GM19099 (cell line): Measurements from ENCODE around the gene TLCD5.
A peak's percentile ranks its signal among the peaks of the same experiment; 100 is the strongest.

Experiments
- POLR2A ChIP-seq: IDR thresholded peaks from 3 replicates; pipeline ENCODE4 v1.6.1; 2011; ENCODE audit warnings: low read depth; ENCODE audit not compliant: insufficient read length; ENCODE audit errors: extremely low read depth

The TLCD5 gene

GRCh38 chr11:120330045-120330444 is 4.9 kb downstream of the TLCD5 start:
- TF ChIP-seq POLR2A, result no peak

- no peak for TF ChIP-seq POLR2A
Observed at GRCh38 chr11:120331301-120331996, 6.3 kb downstream of the TLCD5 start.

- TF ChIP-seq POLR2A, result no peak
Observed at GRCh38 chr11:120332822-120333716, 8.0 kb downstream of the TLCD5 start.

GRCh38 chr11:120333801-120334200 is 8.7 kb downstream of the TLCD5 start:
- TF ChIP-seq POLR2A, result no peak

GRCh38 chr11:120334332-120334731 is 9.2 kb downstream of the TLCD5 start:
- no peak for TF ChIP-seq POLR2A

GRCh38 chr11:120334894-120335462 is 9.9 kb downstream of the TLCD5 start:
- no peak for TF ChIP-seq POLR2A

- TF ChIP-seq POLR2A, result no peak
Observed at GRCh38 chr11:120335556-120335907, 10.4 kb downstream of the TLCD5 start.

GRCh38 chr11:120335908-120336640 is 11.0 kb downstream of the TLCD5 start, which contains the start of gene ARHGEF12:
Gene ARHGEF12 (plus strand): TSS chr11:120336413. CDS start chr11:120337244, 831 bp downstream.
- peak; percentile 78 for TF ChIP-seq POLR2A

- TF ChIP-seq POLR2A, result no peak
Observed at GRCh38 chr11:120336641-120337354, 11.7 kb downstream of the TLCD5 start.

- TF ChIP-seq POLR2A, result no peak
Observed at GRCh38 chr11:120337355-120338106, 12.4 kb downstream of the TLCD5 start.

GRCh38 chr11:120338107-120338933 is 13.2 kb downstream of the TLCD5 start:
- no peak for TF ChIP-seq POLR2A

- no peak for TF ChIP-seq POLR2A
Observed at GRCh38 chr11:120339394-120339890, 14.3 kb downstream of the TLCD5 start.

GRCh38 chr11:120340529-120340928 is 15.4 kb downstream of the TLCD5 start:
- TF ChIP-seq POLR2A, result no peak
